Central memory CD4-positive, alpha-beta T cell (primary cell): ENCODE measurements around the gene ADAMTS12.

Experiments used
- DNase-seq: peaks from one replicate; pipeline ENCODE4 v3.0.0; 2022

The ADAMTS12 gene

DNA sequence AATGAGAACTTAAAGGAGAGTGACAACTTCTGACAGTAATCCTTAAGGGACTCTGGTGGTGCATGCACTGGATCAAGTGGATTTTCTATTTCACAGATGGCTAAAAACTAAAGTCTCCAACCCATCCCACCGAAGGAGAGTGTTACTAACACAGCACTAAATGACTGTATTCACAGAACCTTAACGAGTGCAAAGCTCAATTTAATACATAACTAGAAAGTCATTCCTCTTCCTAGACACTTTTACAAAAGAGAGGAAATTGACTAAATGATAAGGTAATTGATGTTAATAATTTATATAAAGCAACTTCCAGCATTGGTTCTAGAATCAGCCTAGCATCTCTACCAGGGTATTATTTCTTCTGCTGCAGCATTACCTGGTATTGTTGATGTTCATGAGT lies 189.8 kb downstream of the ADAMTS12 start:
- no peak for DNase-seq

DNA sequence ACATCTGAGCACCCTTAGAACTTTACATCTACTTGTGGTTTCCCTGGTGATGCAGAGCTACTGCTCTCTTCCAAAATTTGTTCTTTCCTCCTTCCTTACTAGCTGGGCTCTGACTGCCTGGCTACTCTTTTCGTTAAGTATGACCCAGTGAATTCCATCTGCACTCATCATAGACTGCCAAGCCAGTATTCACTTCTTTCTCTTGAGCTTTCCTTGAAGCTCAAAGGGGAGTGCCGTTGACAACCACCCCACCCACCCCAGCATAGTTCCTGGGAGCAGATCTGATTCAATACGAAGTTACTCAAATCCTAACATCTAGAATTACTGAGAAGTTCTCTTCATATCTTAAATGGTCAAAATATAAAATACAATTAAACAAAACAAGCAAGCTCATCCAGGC lies 190.5 kb downstream of the ADAMTS12 start:
- DNase-seq = no peak

DNA sequence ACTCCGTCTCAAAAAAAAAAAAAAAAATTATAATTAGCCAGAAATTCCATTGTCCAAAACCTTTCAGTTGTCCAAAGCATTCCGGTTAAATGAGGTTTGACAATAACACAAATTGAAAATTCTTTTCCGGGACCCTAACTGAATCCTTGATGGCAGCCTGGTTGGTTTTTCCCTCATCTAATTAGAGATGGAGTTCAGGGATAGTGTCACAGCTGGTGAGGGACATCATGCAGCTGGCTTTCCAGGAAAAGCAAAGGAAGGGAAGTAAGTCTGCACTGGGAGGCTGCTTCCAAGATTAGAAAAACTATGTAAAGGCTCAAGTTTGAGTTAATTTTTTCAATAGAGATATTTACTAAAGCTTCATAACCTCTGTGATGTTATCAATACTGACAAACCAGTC lies 195.4 kb downstream of the ADAMTS12 start:
- DNase-seq = no peak

DNA sequence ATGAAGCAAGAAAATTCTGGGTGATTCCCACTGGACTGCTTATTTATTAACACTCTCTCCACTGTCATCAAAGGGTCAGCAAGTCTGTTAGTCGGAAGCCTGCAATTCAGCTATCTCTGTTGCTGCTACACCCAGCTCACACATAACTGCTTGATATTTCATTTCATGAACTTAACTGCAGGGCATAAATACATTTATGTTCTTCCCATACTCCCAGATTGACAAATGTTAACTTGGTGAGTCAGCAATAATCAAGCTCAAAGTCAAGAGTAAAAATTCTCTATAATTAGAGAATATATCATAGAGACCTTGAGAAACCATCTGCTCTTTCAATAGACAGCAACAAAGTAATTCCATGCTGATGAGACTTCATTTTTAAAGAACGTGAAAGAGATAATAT lies 198.8 kb downstream of the ADAMTS12 start:
- no peak for DNase-seq

DNA sequence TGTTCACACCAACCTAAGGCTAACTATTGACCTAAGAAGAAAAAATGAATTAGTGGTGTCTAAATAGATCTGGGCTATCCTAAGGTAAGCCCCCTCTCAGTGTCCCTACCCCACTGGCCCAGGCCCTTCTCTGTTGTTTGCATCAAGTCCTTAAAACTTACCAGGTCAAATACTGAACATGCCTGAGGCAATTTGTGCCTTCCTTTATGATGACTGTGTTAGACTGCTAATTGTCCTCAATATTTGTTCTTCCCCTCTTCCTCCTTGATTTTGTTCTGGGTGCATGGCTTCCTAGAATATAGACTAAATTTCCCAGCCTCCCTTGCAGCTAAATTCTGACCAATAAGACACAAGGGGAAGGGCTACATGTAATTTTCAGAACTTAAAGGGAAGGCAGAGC lies 199.9 kb downstream of the ADAMTS12 start:
- DNase-seq = no peak

DNA sequence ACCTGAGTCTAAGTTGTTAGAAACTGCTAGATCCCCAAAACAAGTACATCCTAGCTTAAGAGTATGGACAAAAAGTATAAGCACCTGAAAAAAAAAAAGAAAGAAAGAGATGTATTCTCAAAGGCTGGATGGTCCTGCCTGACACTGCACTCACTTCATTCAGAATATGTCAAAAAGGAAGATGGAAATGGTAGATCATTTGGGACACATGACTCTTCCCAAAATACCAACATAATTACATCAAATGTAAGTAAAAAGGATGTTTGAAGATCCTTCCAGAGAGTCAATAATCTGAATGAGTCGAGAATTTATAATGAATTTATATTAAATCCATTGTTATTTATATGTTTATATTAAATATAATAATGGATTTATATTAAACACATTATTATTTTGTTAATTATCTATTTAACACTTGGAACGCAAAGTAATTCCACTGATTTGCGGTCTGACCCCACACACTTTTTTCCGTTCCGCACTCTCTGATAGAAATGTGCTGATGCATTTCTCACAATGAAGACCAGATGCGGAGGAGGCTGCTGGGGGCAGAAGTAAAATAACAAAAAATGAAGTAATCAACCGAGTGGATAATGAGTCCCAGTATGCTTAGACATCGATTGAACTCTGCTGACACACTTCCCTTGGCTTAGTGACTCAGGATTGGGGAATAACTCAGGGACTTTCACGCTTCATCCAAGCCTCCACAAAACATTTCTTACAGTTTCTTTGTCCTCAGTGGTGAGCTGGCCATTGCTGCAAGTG lies 201.2 kb downstream of the ADAMTS12 start:
- no peak for DNase-seq

DNA sequence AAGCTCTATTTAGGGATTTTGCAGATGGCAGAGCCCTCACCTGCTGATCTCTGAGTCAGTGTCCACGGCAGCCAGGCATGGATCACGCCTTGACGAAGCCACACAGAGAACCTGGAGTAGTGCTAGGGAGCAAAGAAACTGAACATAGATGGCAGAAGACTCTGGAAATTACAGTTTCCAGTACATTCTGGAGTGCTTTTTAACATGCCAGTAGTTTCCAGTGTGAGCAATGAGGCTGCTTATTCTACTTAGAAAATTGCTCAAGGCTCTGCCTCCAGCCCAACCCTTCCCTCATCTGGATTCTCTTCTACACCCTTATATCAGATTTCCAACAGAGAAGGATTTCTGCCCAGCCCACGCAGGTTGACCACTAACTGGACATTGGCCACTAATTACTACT lies 203.3 kb downstream of the ADAMTS12 start:
- no peak for DNase-seq

DNA sequence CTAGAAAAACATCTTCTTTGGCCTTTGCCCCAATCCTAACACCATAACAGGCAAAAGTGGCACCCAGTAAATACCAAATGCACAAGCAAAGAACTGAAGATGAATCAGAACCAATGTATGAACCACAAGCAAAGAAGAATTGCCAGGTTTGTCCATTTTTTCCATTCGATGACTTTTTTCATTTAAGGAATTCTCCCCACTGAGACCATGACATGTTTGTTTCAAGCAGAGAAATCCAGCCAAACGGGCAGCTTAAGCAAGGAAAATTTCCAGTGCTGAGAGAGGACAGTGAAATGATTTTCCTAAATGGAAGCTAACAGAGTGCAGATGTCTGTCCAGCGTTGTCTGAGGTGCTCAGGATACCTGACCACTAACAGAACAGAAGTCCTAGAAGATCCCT lies 203.7 kb downstream of the ADAMTS12 start:
- no peak for DNase-seq

DNA sequence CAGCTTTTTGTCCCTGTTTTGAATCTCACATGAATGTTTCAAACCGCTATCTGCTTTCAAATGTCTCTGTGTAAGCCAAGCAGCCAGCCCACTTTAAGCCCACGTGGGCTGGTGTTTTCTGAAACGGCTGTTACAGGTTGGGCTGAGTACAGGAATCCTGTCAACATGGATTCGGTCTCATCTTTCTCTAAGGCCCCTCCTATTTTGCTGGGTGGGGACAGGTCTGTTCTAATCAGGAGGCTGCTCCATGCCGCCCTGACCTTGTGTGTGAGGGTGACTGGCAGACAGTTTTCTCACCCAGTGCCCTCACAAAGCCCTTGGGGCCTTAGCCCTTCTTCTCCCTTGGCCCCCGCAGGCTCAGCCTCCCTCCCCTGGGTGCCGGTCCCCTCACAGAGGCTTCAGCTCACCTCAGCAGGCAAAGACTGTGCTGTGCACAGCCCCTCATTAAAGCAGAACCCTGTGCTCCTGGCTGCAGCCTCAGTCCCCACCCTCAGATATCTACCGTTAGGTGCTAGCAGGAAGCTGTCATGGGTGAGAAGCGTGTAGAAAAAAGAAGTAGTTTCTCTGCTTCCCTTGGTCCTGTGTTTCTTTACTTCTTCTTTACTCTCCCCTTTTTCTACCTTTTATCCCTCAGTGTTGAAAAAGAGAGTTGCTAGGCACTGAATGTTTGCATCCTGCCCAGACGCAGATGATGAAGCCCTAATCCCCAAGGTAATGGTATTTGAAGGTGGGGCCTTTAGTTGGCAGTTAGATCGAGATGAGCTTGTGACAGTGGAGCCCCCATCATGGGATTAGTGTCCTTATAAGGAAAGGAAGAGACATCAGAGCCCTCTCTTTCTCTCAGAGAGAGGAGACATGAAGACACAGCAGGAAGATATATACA lies 205.7 kb downstream of the ADAMTS12 start:
- DNase-seq = no peak

DNA sequence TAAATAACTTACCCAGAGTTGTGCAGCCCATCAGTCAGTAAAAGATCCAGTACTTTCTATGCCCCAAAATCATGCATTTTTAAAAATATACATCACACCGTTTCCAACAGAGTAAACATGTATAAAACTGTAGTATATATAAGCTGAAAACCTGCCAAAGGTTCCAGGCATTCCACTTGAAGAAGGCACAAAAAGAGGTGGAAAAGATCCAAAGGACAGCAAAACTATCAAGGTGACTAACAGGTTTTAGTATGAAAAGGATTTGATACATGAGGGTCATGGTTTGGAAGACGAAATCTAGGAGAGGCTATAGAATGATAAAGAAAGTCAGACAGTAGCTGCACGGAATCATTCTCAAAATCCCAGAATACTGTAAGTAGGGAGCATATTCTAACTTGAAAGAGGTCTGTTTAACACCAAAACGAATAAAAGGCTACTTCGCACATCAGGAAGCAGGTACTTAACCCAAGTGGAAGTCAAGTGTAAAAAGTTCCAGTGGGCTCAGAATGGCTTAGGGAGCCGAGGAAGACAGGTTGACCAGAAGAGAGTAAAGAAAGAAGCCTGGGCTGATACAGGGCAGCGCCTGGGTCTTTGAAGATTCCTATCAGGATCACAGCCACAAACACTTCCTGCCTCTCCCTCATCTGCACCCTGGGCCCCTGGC lies 207.2 kb downstream of the ADAMTS12 start:
- no peak for DNase-seq

DNA sequence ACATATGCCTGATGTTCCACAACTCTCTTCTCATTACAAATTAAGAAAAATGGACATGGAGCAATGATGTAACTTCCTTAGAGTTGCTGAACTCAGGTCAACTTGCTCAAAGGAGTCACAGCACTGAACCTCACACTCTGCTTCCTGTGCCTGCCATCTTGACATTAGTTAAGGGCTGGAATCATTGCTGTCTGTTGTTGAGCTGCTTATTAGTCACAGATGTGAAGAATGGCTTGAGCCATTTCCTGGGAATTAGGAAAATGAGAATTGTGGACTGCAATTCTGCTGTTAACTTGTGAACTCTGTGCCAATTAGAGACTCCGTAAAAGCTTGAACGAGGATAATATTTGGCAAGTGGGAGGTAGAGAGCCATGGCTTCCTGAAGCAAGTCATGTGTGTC lies 212.0 kb downstream of the ADAMTS12 start:
- no peak for DNase-seq

DNA sequence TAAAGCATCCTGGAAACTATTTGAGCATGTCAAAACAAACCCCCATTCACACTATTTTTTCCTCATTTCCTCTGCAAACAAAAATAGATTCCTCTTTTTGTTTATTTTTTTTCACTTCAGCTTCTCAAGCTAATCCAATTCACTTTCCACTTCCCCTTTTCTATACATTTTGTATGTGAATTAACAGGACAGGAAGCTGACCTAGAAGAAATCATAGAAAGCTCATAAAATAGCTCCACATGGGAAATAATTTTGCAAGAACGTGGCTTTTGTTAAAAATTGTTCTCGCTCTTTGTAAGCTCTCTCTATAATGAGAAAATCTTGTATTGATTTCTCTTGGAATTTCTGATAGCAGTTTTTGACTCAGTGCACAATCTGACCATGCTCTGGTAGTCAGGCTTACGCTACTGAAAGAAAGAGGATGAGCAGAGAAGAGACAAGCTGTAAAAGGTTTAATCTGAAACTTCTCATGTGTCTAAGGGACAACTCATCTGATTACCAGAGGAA lies 215.8 kb downstream of the ADAMTS12 start:
- DNase-seq = no peak

DNA sequence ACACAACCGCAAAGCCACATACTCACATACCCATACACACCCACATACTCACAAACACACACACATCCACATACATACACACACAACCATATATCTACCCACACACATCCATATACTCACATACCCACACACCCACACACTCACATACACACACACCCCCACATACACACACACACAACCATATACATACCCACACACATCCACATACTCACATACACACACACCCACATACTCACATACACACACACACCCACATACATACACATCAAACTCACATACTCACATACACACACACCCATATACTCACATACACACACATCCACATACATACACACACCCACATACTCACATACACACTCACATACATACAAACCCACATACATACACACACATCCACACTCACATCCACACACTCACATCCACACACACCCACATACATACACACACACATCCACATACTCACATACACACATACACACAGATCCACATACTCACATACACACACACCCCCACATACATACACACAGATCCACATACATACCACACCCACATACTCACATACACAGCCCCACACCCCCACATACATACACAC lies 220.0 kb downstream of the ADAMTS12 start:
- no peak for DNase-seq

DNA sequence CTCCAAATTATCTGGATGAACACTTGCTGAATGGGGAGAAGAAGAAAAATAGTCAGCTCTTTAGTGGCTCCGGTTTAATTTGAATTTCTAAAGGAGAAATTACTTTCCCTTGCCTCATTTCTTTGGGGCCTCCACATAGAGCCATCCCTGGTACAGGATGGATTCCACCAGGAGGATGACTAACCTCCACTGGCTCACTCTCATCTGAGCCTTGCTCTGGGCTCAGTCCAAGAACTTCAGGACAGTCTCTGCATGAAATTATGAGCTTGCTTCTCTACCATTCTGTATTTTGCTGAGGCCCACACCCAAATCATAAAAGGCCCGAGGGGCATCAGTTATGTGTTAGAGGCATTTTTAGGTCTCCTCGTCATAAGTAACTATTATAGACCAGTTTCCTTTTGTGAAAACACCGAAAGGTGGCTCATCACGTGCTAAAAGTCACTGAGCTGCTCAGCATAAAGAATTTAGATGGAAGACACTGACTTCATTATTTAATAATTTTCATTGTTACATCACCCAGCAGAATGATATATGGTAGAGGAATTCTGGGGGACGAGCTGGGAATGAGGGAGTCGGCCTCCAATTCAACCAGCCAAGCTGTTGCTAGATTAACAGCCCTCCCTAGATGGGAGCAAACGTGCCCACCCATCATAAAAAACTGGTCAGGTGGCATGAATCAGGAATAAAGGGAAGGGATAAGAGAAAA lies 228.9 kb downstream of the ADAMTS12 start:
- DNase-seq = no peak

DNA sequence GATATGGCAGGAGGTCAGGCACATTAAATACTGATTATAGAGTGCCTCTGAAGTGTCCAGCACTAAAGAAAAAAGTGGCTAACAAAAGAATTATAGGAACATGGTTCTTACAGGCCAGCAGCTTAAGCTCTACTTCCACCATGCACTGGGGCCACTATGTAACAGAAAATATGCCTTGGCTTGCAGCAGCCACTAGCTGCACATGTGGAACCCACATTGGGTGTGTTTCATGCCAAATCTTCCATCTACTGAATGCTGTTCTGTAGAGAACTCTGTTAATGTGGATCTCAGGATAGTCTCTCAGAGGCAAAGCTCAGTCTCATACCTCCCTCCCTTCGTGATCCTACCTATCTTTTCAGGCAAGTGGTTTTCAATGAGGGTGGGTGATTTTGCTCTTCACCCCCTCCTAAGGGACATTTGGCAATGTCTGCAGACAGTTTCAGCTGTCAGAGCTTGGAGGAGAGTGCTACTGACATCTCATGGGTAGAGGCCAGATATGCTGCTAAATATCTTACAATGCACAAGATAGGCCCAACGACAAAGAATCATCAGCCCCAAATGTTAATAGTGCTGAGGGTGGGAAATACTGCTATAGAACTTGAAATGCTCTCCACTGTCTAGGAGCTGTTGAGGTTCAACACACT lies 232.1 kb downstream of the ADAMTS12 start:
- DNase-seq = no peak

DNA sequence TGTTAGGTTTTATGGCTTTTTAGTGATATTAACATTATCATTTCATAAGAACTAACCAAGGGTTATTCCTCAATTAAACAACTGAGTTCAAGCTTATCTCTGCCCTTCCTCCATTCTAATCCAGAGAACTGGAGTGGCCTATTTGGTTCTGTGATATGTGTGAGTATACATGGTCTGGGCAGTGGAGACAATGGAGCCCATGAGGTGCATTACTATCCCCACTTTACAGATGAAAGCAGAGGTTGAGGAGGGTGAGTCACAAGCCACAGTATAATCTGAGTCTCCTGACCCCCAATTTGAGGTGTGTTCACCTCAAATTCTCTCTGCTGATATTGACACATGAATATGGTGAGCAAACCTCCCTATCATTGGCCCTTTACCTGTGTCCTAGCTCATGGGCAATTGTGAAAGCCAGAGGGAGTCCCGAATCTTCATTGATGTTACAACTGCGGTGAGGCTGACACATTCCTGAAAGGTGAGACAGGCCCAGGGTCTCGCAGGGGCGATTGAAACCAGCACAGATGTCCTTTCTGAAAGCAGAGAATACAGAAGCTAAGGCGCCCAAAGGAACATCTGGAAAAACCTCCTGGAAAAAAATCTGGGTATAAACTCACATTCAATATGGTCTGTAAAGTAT lies 233.9 kb downstream of the ADAMTS12 start:
- DNase-seq = no peak

DNA sequence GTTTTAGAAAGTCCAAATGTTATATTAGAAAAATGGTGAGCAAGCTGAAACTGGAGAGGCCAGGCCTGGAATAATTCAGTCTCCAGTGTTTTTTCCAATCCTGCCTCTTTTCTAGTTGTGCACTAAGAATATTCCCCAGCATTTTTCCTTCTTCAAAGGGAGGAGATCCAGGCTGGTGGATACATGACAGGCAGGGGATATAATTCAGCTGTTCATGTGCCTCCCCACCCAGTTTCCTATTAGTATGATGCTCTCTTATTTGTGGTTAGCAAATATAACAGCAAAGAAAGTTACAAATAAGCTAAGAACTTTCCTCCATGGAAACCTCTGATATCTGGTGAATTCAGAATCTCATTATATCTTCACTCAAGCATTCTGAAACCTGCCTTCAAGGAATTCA lies 234.6 kb downstream of the ADAMTS12 start:
- no peak for DNase-seq

DNA sequence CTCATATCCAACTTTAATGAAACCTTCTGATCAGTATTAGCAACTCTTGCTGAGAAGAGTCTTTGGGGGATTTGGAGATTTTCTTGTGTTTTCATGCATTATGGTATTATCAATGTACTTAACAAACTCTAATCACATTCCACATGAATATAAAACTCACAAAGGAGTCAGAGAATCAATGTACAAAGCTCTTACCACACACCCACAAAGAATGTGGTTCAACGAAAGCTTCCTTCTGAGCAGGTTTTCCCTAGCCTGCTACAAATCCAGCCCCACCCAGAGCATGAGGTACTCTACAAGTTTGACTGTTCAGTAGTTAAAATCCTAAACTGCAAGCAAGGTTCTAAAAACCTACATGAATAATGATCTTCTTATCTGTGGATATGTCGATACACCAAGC lies 240.9 kb downstream of the ADAMTS12 start:
- DNase-seq = no peak

DNA sequence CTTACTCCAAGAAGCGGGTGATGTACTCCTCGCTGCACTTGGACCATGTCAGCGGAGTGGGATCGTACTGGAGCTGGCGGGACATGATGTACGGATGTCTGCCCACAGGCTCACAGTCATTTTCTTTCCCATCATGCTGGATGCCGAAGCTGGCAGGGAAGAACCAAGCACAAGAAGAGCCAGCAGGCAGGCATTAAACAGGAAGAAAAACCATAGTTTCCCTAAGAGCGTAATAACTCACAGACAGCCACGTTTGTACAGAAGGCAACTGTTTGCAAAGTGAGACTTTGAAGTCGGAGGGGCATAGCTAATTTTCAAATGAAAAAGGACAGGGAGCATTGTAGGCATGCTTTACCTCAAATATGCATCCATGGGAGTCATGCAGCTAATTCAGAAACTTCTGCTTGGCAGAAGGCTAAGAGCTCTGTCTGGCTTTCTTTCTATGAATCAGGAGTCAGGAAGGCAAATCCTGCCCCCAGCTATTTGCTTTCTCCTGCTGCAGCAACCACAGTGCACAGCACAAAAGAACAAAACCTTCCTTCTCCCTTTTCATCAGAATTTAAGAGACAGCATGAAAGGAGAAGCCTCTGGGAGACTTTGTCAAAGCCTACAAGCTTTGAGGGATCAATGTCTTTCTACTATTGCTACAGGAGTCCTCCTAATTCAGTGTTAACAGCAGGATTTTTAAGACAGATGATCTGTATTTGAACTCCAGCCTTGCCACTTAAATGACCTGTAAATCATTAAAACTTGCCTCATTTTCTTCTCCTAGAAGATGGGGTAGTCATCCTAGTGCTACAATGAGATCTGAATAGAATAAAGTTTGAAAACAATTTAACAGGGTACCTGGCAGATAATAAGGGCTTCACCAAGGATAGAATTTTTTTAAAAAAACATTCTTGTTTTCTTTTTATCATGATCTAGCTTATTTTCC lies 242.0 kb downstream of the ADAMTS12 start:
- DNase-seq = no peak
